LNCAP (cell line): Measurements from ENCODE around the gene MTSS2.

Experiments
- TF ChIP-seq, protein P1 (sequence below): fragments of 450-650 bp; IDR thresholded peaks from 2 replicates; pipeline ENCODE4 v1.5.1; 2017; ENCODE audit warnings: mild to moderate bottlenecking

The MTSS2 gene

DNA sequence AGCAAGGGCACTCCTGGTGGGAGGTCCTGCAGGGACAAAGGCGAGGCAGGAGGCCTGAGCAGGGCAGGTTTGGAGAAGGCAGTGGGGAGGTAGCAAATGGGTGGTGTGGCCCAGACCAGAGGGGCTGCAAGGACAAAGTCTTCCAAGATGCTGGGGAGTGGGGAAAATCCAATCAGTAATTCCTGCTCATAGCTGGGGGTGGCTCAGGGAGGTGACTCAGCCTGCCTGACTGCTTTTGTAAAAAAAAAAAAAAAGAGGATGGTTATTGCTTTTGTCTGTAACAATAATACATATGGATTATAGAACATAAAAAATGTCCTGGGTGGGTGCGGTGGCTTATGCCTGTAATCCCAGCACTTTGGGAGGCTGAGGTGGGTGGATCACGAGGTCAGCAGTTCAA lies 34.3 kb downstream of the MTSS2 start:
- TF ChIP-seq, protein P1, sequence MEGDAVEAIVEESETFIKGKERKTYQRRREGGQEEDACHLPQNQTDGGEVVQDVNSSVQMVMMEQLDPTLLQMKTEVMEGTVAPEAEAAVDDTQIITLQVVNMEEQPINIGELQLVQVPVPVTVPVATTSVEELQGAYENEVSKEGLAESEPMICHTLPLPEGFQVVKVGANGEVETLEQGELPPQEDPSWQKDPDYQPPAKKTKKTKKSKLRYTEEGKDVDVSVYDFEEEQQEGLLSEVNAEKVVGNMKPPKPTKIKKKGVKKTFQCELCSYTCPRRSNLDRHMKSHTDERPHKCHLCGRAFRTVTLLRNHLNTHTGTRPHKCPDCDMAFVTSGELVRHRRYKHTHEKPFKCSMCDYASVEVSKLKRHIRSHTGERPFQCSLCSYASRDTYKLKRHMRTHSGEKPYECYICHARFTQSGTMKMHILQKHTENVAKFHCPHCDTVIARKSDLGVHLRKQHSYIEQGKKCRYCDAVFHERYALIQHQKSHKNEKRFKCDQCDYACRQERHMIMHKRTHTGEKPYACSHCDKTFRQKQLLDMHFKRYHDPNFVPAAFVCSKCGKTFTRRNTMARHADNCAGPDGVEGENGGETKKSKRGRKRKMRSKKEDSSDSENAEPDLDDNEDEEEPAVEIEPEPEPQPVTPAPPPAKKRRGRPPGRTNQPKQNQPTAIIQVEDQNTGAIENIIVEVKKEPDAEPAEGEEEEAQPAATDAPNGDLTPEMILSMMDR = no peak

DNA sequence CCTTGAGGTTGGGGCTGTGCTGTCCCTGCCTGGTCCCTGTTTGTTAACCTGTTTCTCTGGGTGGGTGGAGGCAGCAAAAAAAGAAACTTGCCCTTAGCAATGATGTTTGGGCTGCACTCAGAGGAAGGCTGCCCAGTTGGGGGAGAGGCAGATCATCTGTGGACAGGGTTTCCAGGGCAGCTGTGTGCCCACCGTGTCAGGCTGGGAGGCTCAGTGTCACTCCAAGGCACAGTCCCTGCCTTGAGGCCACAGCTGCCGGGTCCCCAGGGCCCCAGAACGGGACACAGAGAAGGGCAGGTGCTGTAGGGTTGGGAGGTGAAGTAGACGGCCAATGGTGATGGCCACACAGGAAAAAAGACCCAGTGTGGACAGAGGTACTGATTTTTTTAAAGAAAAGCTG lies 35.6 kb downstream of the MTSS2 start:
- TF ChIP-seq, protein P1 = no peak

DNA sequence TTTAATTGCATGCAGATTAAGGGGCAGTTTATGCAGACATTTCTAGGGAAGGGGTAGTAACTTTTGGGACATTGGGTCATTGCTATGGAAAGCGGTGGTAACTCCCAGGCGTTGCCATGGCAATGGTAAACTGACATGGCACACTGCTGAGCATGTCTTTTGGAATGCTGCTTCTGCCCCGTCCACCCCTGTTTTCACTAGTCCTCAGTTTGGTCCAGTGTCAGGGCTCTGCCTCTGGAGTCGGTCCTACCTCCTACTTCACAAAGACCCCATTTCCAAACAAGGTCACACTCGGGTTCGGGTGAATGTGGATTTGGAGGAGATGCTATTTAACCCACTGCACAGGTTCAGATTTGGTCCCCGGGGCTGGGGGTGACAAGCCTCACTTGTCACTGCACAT lies 36.6 kb downstream of the MTSS2 start:
- TF ChIP-seq, protein P1 = no peak

DNA sequence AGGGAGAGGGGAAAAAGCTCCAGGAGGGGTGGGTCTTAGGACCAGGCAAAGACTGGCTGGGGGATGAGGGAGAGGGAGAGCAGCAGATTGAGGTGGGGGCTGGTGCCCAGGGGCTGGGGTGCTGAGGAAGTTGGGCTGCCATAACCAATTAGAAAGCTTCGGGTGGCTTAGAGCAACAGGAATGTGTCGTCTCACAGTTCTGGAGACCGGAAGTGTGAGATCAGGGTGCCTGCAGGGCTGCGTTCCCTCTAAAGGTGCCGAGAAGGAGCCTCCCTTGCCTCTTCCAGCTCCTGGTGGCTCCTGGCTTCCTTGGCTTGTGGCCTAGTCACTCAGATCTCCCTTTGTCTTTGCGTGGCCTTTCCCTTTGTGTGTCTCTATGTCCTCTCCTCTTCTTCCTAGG lies 37.2 kb downstream of the MTSS2 start:
- TF ChIP-seq, protein P1 = no peak

DNA sequence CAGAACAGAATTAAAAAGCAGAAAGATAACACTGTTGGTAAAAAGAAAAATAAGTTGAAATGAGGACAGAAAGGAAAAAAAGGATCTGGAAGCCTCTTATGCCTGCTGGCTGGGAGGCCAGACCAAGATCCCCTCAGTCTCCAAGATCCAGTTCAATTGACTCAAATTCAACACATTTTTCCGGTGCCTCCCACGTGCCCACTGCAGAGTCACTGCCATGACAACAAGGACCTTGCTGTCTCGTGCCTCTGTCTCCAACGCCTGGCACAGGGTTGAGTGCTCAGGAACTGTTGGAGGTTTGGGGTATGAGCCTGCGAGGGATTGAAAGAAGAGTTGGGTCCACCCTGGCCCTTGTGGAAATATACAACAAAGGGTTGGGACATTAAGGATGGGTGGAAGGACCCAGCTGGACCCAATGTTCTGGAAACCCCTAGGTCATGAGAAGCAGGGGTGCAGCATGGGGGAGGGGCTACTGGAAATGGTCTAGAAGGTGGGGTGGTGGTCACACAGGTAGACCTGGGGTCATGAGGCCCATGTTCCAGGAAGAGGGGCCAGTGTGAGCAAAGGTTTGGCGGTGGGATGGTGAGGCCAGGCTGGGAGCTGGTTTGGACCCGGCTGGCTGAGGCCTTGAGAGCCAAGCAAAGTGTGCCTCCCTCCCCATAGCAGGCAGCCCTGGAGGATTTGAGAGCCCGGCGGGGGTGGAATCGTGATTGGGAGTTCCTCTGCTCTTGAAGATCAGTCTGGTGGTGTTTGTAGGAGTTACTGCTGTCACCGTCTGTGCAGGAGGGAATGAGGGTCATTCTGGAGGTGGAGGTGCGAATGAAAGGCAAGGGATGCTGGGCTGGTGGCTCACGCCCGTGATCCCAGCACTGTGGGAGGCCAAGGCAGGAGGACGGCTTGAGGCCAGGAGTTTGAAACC lies 38.2 kb downstream of the MTSS2 start:
- TF ChIP-seq, protein P1 = no peak

DNA sequence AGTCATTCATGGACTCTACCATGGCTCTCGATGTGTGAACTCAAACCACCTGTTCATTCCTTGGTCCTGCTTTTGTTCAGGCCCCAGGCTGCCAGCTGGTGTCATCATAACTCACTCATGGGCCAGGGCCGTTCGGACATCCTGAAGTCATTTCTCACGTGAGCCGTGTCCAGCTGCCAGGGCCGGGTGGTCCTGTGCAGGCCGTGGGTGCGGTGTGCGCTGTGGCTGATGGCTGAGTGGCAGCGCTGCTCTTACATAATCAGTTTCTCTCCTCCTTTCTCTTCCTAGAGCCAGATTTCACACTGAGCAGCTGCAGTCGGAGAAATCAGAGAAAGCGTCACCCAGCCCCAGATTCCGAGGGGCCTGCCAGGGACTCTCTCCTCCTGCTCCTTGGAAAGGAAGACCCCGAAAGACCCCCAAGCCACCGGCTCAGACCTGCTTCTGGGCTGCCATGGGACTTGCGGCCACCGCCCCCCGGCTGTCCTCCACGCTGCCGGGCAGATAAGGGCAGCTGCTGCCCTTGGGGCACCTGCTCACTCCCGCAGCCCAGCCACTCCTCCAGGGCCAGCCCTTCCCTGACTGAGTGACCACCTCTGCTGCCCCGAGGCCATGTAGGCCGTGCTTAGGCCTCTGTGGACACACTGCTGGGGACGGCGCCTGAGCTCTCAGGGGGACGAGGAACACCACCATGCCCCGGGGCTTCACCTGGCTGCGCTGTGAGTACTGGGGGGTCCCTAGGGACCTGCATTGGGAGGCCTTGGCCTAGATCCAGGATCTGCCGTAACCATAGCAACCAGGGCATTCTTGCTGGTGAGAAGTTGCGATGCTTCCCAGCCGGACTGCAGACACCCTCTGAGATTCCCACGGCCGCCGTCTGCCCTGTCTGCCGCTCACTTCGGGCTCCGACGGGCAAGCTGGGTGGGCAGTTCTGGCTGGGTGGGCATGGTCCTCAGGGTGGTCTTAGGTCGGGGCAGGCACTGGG lies 39.3 kb downstream of the MTSS2 start, which contains the start of gene IL34:
Gene IL34 (plus strand): TSS at position 300 of the 982 bp plus-strand sequence. CDS start 389 bp downstream, at position 689.
- TF ChIP-seq, protein P1 = no peak
